Prostate gland (tissue), 2 donors: Measurements from ENCODE around the gene ROR1.

Experiments used
- POLR2A ChIP-seq: fragments of 450-650 bp; IDR thresholded peaks from one replicate; pipeline ENCODE4 v1.6.1; 2016; ENCODE audit warnings: antibody characterized with exemption, mild to moderate bottlenecking
- POLR2AphosphoS5 ChIP-seq: sonication (generic); formaldehyde crosslinking; IDR thresholded peaks from one replicate; pipeline ENCODE4 v1.6.1; 2017; ENCODE audit warnings: antibody characterized with exemption
- TF ChIP-seq, protein P1 (sequence below), 4 experiments: fragments of 200-600 bp in 2 of 4; fragments of 450-650 bp in 2 of 4; sonication (generic) in 2 of 4; IDR thresholded peaks; 1 replicate in 3 of 4; 2 replicates in 1 of 4; pipeline ENCODE4 v1.5.1; 2016 to 2019; ENCODE audit warnings: antibody characterized with exemption in 4 of 4, mild to moderate bottlenecking in 2 of 4, moderate library complexity in 2 of 4

DNA sequence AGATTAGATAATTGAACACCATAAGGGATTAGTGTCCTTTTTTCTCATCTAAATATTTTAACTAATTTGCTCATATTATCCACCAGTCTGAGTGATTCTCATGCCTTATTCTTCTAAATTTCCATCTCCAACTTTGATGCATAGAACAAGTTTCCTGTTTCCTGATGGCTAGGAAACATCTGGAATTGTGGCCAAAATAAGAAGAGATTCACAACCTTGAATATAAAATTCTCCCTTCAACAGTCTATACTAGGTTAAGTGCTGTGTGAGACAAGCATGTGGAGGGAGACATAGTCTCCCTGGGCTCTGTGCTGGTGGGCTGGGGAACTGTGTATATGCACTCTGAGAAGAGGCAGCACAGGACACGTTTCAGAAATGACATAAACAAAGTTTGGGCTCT lies 21.6 kb upstream of the ROR1 start:
- TF ChIP-seq, protein P1, sequence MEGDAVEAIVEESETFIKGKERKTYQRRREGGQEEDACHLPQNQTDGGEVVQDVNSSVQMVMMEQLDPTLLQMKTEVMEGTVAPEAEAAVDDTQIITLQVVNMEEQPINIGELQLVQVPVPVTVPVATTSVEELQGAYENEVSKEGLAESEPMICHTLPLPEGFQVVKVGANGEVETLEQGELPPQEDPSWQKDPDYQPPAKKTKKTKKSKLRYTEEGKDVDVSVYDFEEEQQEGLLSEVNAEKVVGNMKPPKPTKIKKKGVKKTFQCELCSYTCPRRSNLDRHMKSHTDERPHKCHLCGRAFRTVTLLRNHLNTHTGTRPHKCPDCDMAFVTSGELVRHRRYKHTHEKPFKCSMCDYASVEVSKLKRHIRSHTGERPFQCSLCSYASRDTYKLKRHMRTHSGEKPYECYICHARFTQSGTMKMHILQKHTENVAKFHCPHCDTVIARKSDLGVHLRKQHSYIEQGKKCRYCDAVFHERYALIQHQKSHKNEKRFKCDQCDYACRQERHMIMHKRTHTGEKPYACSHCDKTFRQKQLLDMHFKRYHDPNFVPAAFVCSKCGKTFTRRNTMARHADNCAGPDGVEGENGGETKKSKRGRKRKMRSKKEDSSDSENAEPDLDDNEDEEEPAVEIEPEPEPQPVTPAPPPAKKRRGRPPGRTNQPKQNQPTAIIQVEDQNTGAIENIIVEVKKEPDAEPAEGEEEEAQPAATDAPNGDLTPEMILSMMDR (IDR thresholded peaks at IDR 0.05) = no peak
- TF ChIP-seq POLR2AphosphoS5 (no peak), POLR2A (no peak)
